ENCODE results near the gene PRDM8. TPM values are rescaled to one million over a fixed set of nuclear protein-coding genes. Genes with fewer than 3 reads are reported as not detected.

The PRDM8 gene
- total RNA-seq, 2 donors from 2014 or later, result not detected

DNA sequence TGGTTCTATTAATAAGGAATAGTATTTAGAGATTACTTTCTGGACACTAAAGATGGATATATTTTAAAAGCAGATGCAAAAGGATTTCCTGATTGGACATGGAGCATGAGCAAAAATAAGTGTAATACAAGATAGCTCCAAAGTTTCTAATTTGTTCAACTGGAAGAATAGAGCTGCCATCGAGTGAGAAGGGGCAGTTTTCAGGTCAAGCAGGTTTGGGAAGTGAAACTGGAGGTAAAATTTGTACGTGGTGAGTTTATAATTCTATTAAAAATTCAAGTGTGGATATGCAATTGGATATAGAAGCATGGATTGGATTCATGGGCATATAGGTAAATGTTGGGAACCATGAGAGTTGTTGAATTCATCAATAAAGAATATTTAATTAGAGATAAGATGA, 31.8 kb downstream of the PRDM8 start:
- H3K4me3 ChIP-seq (ENCODE audit: low read length), result no peak overlapping the region
- 76 to 78% methylated on average over 2 of the region's 2 CpGs for WGBS, 2 experiments (ENCODE audit: insufficient coverage in 1 of 2, insufficient read length in 1 of 2)
- H3K9me3 ChIP-seq (ENCODE audit: control insufficient read depth, low read length), result no peaks in the 10 kb centered on the region
- no peak for DNase-seq
- no peaks in the 10 kb centered on the region for H3K4me1 Mint-ChIP-seq
- no peak overlapping the region for H3K4me3 Mint-ChIP-seq
- no peaks in the 10 kb centered on the region for H3K4me1 ChIP-seq (ENCODE audit: control insufficient read depth, insufficient read depth, low read length)
- no peaks in the 10 kb centered on the region for H3K36me3 Mint-ChIP-seq (ENCODE audit: low read depth)
- no peak overlapping the region for H3K9ac ChIP-seq (ENCODE audit: extremely low read depth, low read length, poor library complexity, severe bottlenecking)
- no peaks in the 10 kb centered on the region for H3K36me3 ChIP-seq (ENCODE audit: control insufficient read depth, insufficient read depth, low read length)
- H3K27me3 ChIP-seq (ENCODE audit: control insufficient read depth, insufficient read depth, low read length, poor library complexity, severe bottlenecking), result peaks cover 45% of the 10 kb centered on the region
- H3K9me3 Mint-ChIP-seq, result no peaks in the 10 kb centered on the region
- no peak overlapping the region for H3K27ac Mint-ChIP-seq
- peaks cover 24% of the 10 kb centered on the region for H3K27me3 Mint-ChIP-seq (ENCODE audit: insufficient read depth)
- TF ChIP-seq, protein P1, sequence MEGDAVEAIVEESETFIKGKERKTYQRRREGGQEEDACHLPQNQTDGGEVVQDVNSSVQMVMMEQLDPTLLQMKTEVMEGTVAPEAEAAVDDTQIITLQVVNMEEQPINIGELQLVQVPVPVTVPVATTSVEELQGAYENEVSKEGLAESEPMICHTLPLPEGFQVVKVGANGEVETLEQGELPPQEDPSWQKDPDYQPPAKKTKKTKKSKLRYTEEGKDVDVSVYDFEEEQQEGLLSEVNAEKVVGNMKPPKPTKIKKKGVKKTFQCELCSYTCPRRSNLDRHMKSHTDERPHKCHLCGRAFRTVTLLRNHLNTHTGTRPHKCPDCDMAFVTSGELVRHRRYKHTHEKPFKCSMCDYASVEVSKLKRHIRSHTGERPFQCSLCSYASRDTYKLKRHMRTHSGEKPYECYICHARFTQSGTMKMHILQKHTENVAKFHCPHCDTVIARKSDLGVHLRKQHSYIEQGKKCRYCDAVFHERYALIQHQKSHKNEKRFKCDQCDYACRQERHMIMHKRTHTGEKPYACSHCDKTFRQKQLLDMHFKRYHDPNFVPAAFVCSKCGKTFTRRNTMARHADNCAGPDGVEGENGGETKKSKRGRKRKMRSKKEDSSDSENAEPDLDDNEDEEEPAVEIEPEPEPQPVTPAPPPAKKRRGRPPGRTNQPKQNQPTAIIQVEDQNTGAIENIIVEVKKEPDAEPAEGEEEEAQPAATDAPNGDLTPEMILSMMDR (conservative IDR thresholded peaks at IDR 0.05), result no peak
- no peak overlapping the region for H3K27ac ChIP-seq (ENCODE audit: low read depth, low read length)

DNA sequence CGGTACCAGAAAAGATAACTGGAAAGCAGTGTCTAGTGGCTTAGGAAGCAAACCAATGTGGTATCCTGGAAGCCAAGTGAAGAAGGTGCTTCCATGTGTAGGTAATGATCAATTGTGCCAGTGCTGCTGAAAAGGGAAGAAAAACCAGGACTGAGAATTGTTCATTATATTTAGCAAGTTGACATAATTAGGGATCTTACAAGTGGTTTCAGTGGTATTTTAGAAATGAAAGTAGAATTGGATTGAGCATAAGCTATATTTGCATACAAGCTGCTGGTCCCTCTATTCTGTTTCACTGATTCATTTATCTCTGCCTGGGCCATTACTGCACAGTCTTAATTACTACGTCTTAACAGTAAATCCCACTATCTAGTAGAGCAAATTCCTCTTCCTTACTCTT, 32.3 kb downstream of the PRDM8 start:
- H3K27me3 Mint-ChIP-seq (ENCODE audit: insufficient read depth), result peaks cover 24% of the 10 kb centered on the region
- H3K4me3 Mint-ChIP-seq, result no peak overlapping the region
- Histone ChIP-seq H3K9me3 (ENCODE audit: control insufficient read depth, low read length) (no peaks in the 10 kb centered on the region), H3K4me1 (ENCODE audit: control insufficient read depth, insufficient read depth, low read length) (no peaks in the 10 kb centered on the region), H3K9ac (ENCODE audit: extremely low read depth, low read length, poor library complexity, severe bottlenecking) (no peak overlapping the region), H3K36me3 (ENCODE audit: control insufficient read depth, insufficient read depth, low read length) (no peaks in the 10 kb centered on the region), H3K27ac (ENCODE audit: low read depth, low read length) (no peak overlapping the region), H3K4me3 (ENCODE audit: low read length) (no peak overlapping the region), H3K27me3 (ENCODE audit: control insufficient read depth, insufficient read depth, low read length, poor library complexity, severe bottlenecking) (peaks cover 43% of the 10 kb centered on the region)
- WGBS, 2 experiments (ENCODE audit: insufficient coverage in 1 of 2, insufficient read length in 1 of 2), result 92 to 100% methylated on average over 2 of the region's 2 CpGs
- no peak for DNase-seq
- H3K27ac Mint-ChIP-seq, result no peak overlapping the region
- TF ChIP-seq, protein P1 (conservative IDR thresholded peaks at IDR 0.05), result no peak
- H3K9me3 Mint-ChIP-seq, result no peaks in the 10 kb centered on the region
- no peaks in the 10 kb centered on the region for H3K4me1 Mint-ChIP-seq
- no peaks in the 10 kb centered on the region for H3K36me3 Mint-ChIP-seq (ENCODE audit: low read depth)

DNA sequence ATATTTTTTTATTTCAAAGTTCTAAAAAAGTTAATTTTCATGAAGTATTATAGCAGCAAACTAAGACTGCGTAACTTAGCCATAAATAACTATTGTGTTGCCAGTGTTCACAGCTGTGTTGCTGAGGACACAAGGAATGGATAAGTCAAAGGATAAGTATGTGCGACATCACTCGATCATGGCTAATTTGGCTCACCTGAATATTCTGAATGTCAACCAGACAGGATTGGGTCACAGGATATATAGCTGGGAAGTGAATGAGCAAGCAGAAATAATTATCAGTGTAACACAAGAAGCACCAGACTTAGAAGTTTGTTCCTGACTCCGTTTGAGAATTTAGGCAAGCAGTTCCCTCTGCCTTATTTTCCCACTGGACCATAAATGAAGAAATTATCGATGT, 33.9 kb downstream of the PRDM8 start:
- Mint-ChIP-seq H3K4me3 (no peak overlapping the region), H3K27ac (no peak overlapping the region), H3K27me3 (ENCODE audit: insufficient read depth) (peaks cover 21% of the 10 kb centered on the region), H3K4me1 (no peaks in the 10 kb centered on the region), H3K9me3 (no peaks in the 10 kb centered on the region), H3K36me3 (ENCODE audit: low read depth) (no peaks in the 10 kb centered on the region)
- Histone ChIP-seq H3K27ac (ENCODE audit: low read depth, low read length) (no peak overlapping the region), H3K27me3 (ENCODE audit: control insufficient read depth, insufficient read depth, low read length, poor library complexity, severe bottlenecking) (peaks cover 43% of the 10 kb centered on the region), H3K4me1 (ENCODE audit: control insufficient read depth, insufficient read depth, low read length) (no peaks in the 10 kb centered on the region), H3K9me3 (ENCODE audit: control insufficient read depth, low read length) (no peaks in the 10 kb centered on the region), H3K36me3 (ENCODE audit: control insufficient read depth, insufficient read depth, low read length) (no peaks in the 10 kb centered on the region), H3K4me3 (ENCODE audit: low read length) (no peak overlapping the region), H3K9ac (ENCODE audit: extremely low read depth, low read length, poor library complexity, severe bottlenecking) (no peak overlapping the region)
- no peak for DNase-seq
- TF ChIP-seq, protein P1 (conservative IDR thresholded peaks at IDR 0.05), result no peak
- 92% methylated on average over 3 to 5 of the region's 5 CpGs for WGBS, 2 experiments (ENCODE audit: insufficient coverage in 1 of 2, insufficient read length in 1 of 2)
